Muscle of leg (tissue), 16 donors: ENCODE measurements around the gene ZFP1. TPM values are rescaled to one million over a fixed set of nuclear protein-coding genes. Genes with fewer than 3 reads are reported as not detected.

Experiments used
- DNase-seq: peaks from one replicate; pipeline ENCODE4 v3.0.0; 2013
- H3K27ac ChIP-seq: one replicate; pipeline ENCODE4 v1.5.1; 2013; ENCODE audit warnings: mild to moderate bottlenecking, low read length, control low read depth
- H3K27me3 ChIP-seq: one replicate; pipeline ENCODE4 v1.6.1; 2013; ENCODE audit warnings: low read length; ENCODE audit not compliant: control insufficient read depth, insufficient read depth
- H3K36me3 ChIP-seq: one replicate; pipeline ENCODE4 v1.6.1; 2013; ENCODE audit warnings: low read length; ENCODE audit not compliant: control insufficient read depth, insufficient read depth
- H3K4me1 ChIP-seq: one replicate; pipeline ENCODE4 v1.6.1; 2013; ENCODE audit warnings: low read length; ENCODE audit not compliant: control insufficient read depth, insufficient read depth
- H3K4me3 ChIP-seq: one replicate; pipeline ENCODE4 v1.5.1; 2013; ENCODE audit warnings: low read length, control low read depth
- H3K9me3 ChIP-seq: replicated peaks from 2 replicates; pipeline ENCODE4 v1.6.1; 2013; ENCODE audit warnings: low read depth, low read length; ENCODE audit not compliant: control insufficient read depth
- WGBS: methylation state at CpG from one replicate; pipeline ENCODE4 v1.1.5; 2013; ENCODE audit warnings: missing lambda C conversion rate; ENCODE audit not compliant: insufficient coverage; 5-methylcytosine and 5-hydroxymethylcytosine counted together
- long read RNA-seq, 11 donors: transcript quantifications; one replicate each; lab custom pipeline, GENCODE V29; 2026
- polyA plus RNA-seq, 8 donors: library from polyadenylated mRNA; unstranded; fragments of 120-200 nt; gene quantifications; one replicate each; pipeline versions ENCODE4 v1.2.1 to v1.2.3, GENCODE V29; 2013; ENCODE audit warnings: inconsistent platforms in 1 of 8, low replicate concordance in 1 of 8; ENCODE audit not compliant: insufficient read length in 8 of 8, insufficient read depth in 1 of 8
- total RNA-seq: library from RNA; stranded (reverse); fragments of 120-200 nt; gene quantifications from one replicate; pipeline ENCODE4 v1.2.4, GENCODE V29; 2013

Gene ZFP1
- total RNA-seq (16.5 TPM), polyA plus RNA-seq (10 to 100 TPM; 10.4 to 17.2 (median 13.4) TPM)
- long read RNA-seq, donor 1, partial matches to known transcripts: 0 of 2 reads
- long read RNA-seq, donor 1, other reads (novel, unspliced or antisense): 0 of 2 reads
- long read RNA-seq, donor 2: 0 reads
- long read RNA-seq, donor 3, partial matches to known transcripts: 0 of 2 reads
- long read RNA-seq, donor 3, other reads (novel, unspliced or antisense): 0 of 2 reads
- long read RNA-seq, donor 4, partial matches to known transcripts: 0 of 1 reads
- long read RNA-seq, donor 4, other reads (novel, unspliced or antisense): 0 of 1 reads
- long read RNA-seq, donor 5, partial matches to known transcripts: 0 of 3 reads
- long read RNA-seq, donor 5, other reads (novel, unspliced or antisense): 0 of 3 reads
- long read RNA-seq, donor 6, partial matches to known transcripts: 0 of 2 reads
- long read RNA-seq, donor 6, other reads (novel, unspliced or antisense): 0 of 2 reads
- long read RNA-seq, donor 7, partial matches to known transcripts: 0 of 5 reads
- long read RNA-seq, donor 7, other reads (novel, unspliced or antisense): 0 of 5 reads
- long read RNA-seq, donor 8, partial matches to known transcripts: 0 of 3 reads
- long read RNA-seq, donor 8, other reads (novel, unspliced or antisense): 0 of 3 reads
- long read RNA-seq, donor 9, partial matches to known transcripts: 0 of 3 reads
- long read RNA-seq, donor 9, other reads (novel, unspliced or antisense): 0 of 3 reads
- long read RNA-seq, donor 10, partial matches to known transcripts: 0 of 6 reads
- long read RNA-seq, donor 10, other reads (novel, unspliced or antisense): 0 of 6 reads
- long read RNA-seq, donor 11, partial matches to known transcripts: 0 of 4 reads
- long read RNA-seq, donor 11, other reads (novel, unspliced or antisense): 0 of 4 reads

DNA sequence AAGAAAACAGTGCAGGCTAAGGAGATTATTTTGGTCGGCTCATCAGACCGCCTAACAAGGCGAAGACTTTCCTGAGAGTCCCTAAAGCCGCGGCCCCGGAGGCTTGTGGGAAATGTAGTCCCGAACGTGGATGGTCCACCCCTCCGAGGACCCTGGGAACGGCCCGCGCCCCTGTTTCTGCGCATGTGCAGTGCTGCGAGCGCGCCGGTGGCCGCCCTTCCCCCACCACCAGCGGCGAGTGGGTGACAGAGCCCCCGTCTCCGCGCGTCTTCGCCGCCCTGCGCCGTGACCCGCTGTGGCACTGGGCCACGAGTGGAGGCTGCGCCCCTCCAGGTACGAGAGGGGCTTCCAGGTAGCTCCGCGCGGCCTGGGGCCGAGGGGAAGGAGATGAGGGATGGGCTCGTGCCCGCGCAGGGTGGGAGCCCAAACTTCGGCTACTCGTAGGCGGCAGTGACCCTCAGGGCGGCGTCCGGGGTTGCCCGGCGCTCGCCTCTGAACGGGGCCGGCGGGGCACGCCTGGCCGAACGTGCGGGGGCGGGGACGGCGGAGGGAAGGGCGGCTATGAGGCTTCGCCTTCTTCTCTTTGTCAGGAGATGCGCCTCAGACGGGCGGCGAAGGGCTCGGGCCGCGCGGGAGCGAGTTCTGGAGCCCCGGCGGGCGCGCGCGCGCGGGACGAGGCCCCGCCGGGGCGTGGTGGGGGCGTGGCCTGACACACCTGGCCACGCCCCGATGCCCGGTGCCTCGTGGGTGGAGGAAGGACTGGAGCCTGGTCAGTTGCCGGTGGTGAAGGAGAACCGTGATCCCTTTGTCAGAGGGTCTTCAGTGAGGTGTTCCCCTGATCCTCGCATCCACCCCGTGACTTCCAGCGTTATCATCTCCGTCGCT, at the start of gene ZFP1:
Gene ZFP1, plus strand, starts transcription at position 214 of the 885 bp plus-strand sequence. CDS start 4,428 bp downstream, outside the sequence.
- peak within 1 kb of the TSS; percentile 97 for H3K27ac ChIP-seq
- H3K36me3 ChIP-seq: peaks cover 7% of the 10 kb centered on the region
- under 1% methylated on average over 56 of the region's 93 CpGs for WGBS
- DNase-seq: peak; percentile 97
- no peaks in the 10 kb centered on the region for H3K27me3 ChIP-seq
- H3K9me3 ChIP-seq: peaks cover 17% of the 10 kb centered on the region
- H3K4me3 ChIP-seq: peak within 1 kb of the TSS; percentile 99
- no peaks in the 10 kb centered on the region for H3K4me1 ChIP-seq

DNA sequence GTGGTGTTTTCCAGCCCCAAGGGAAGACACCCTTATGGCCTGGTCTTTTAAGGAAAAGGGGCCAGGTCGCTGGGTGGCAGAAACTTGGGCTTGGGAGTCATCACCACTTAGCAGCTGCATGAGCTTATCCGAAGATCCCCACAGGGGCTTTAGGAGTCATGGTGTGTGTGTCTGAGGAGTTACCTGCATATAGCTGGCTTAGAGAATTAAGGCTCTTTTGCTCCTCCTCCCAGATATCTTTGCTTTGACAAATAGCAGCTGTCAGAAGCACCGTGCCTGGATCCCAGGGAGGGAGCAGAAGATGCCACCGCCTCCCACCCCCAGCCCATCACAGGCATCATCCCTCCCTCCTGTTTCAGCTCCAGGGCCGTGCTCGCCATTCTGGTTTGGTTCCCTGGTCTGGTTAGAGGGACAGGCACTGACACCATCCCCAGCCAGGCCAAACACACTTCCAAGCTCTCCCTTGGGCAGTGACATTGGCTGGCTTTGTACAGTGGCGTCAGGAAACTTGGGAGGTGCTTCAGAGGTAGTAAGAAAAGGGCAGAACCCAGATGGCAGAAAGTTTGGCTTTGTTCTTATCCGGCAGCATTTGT, 49.2 kb upstream of the ZFP1 start:
- Histone ChIP-seq H3K4me3 (no peak overlapping the region), H3K27me3 (no peaks in the 10 kb centered on the region), H3K27ac (peak overlapping the region; percentile 15), H3K9me3 (no peaks in the 10 kb centered on the region), H3K36me3 (peaks cover 21% of the 10 kb centered on the region), H3K4me1 (peaks cover 30% of the 10 kb centered on the region)
- WGBS: 31% methylated on average over 3 of the region's 8 CpGs
- no peak for DNase-seq

DNA sequence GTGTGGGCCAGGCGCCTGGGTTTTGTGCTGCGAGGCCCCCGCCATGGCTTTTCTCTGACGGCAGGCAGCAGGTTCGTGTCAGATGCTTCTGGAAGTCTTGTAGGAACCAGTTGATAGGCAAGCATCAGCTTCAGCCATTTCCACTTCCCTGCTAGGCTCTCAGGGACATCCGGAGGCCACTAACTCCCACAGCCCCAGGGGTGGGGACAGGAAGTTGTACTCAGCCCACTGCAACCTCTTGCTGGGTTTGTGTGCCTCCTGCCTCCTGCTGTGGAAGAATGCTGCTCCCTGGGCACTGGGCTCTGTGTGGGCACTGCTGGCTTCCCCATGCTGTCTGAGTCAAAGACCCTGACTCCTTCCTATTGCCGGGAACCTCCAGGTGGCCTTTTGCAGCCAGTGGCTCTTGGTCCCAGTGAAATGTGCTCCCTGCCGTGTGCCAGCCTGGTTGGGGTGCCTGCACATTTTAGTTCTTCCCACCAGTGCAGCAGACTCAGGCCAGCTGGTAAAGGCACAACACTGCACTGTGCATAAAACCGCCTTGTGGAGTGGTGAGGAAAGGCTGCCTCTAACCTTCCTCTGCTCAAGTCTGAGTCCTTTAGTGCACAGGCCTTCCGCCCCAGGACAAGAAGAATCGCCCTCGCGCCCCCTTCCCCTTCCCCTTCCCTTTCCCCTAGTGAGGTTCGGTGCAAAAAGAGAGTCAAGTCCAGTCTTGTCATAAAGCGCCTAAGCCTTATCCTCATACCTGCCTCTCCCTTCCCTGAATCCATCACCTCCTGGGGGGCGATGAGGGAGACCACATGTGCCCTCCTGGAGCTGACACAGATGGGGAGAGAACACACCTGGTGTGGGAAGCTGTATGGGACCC, 48.4 kb upstream of the ZFP1 start:
- Histone ChIP-seq H3K36me3 (peaks cover 19% of the 10 kb centered on the region), H3K27me3 (no peaks in the 10 kb centered on the region), H3K9me3 (no peaks in the 10 kb centered on the region), H3K27ac (peak overlapping the region; percentile 15), H3K4me3 (no peak overlapping the region), H3K4me1 (peaks cover 30% of the 10 kb centered on the region)
- 70% methylated on average over 8 of the region's 16 CpGs for WGBS
- DNase-seq: peak; percentile 57

GRCh38 chr16:75100603-75100990, 47.7 kb upstream of the ZFP1 start:
- Histone ChIP-seq H3K36me3 (peaks cover 13% of the 10 kb centered on the region), H3K4me3 (no peak overlapping the region), H3K27me3 (no peaks in the 10 kb centered on the region), H3K9me3 (no peaks in the 10 kb centered on the region), H3K4me1 (peaks cover 34% of the 10 kb centered on the region), H3K27ac (no peak overlapping the region)
- no peak for DNase-seq
- 88% methylated on average over 2 of the region's 3 CpGs for WGBS

DNA sequence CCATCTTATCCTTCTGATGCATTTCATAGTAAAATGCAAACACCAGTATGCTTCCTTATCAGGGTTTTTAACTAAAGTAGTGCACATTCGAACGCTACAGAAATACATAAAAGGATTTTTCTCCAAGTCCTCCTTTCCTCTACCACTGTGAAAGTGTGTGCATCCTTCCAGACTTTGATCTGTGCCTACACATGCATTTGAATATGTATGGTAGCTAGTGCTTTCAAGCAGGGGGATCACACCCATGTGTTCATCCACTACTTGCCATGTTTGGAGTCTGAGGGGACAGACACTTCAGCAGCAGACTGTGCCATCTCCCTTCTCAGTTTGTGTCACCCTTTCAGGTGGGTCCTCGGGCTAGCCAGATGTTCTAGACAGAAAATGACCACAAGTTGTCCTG, 46.7 kb upstream of the ZFP1 start:
- no peaks in the 10 kb centered on the region for H3K27me3 ChIP-seq
- H3K27ac ChIP-seq: no peak overlapping the region
- peaks cover 16% of the 10 kb centered on the region for H3K36me3 ChIP-seq
- WGBS: no CpG with 5 or more reads among the region's 3 CpGs
- no peak overlapping the region for H3K4me3 ChIP-seq
- DNase-seq: no peak
- peaks cover 43% of the 10 kb centered on the region for H3K4me1 ChIP-seq
- no peaks in the 10 kb centered on the region for H3K9me3 ChIP-seq

DNA sequence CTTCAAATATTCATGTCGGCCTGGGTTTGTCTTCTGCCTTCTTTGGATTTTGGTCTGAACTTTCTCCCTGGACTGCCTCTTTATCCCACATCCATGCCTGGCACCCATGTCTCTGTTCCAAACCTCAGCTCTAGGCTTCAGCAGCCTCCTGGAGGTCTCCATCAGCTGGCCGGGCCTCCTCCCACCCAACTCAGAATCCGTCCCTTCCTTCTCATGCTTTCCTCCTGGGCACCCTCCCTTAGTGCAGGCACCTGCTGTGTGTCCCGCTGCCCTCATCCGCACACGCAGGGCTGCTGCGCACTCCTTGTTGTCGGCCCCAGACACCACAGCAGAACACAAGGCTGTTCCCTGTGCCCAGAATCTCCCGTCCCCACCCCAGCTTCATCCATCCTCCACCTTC, 45.7 kb upstream of the ZFP1 start:
- H3K36me3 ChIP-seq: peaks cover 17% of the 10 kb centered on the region
- H3K4me1 ChIP-seq: peaks cover 51% of the 10 kb centered on the region
- H3K4me3 ChIP-seq: no peak overlapping the region
- H3K27ac ChIP-seq: no peak overlapping the region
- WGBS: 94% methylated on average over 9 of the region's 9 CpGs
- no peaks in the 10 kb centered on the region for H3K27me3 ChIP-seq
- DNase-seq: no peak
- no peaks in the 10 kb centered on the region for H3K9me3 ChIP-seq

DNA sequence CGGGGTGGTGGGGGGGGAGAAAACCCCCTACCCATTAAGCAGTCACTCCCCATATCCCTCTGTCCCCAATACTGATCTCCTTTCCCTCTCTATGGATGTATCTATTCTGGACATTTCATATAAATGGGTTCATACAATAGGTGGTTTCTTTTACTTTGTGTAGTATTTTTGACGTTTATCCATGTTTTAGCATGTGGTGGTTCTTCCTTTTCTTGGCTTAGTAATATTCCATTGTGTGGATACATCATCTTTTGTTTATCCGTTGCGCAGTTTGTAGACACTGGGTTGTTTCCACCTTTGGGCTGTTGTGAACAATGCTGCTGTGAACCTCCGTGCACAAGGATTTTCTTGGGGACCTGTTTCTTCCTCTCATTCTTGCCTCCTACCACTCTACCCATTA, 44.3 kb upstream of the ZFP1 start:
- no peak overlapping the region for H3K4me3 ChIP-seq
- peaks cover 47% of the 10 kb centered on the region for H3K4me1 ChIP-seq

DNA sequence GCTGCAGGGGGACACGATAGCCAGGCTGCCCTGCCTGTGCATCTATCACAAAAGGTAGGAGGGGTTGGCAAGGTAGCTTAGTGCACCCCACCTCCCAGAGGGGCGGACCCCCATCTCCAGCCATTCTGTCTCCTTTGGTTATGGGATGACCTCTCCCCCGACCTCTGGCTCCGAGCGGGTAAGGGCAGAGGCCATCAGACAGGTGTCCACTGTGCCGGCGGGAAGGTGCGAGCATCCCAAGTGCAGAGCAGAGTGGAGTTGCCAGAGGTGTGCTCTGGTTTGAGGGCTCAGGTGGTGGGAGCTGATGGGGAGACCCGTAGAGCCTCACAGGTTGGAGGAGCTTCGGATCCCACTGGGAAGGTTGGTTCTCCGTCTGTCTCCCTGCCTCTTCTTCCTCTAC, 43.5 kb upstream of the ZFP1 start:
- H3K27me3 ChIP-seq: no peaks in the 10 kb centered on the region
- H3K27ac ChIP-seq: no peak overlapping the region
- peaks cover 17% of the 10 kb centered on the region for H3K36me3 ChIP-seq
- 94% methylated on average over 6 of the region's 11 CpGs for WGBS
- no peak overlapping the region for H3K4me3 ChIP-seq
- no peaks in the 10 kb centered on the region for H3K9me3 ChIP-seq
- peaks cover 47% of the 10 kb centered on the region for H3K4me1 ChIP-seq
- DNase-seq: no peak

More for the DNA sequence above, 44.3 kb upstream of the ZFP1 start:
- WGBS: no CpG with 5 or more reads among the region's 5 CpGs
- peaks cover 17% of the 10 kb centered on the region for H3K36me3 ChIP-seq
- no peak for DNase-seq
- H3K27me3 ChIP-seq: no peaks in the 10 kb centered on the region
- H3K9me3 ChIP-seq: no peaks in the 10 kb centered on the region
- H3K27ac ChIP-seq: no peak overlapping the region
